Suprapubic skin (tissue), 4 donors: ENCODE data around the gene TMEM181. TPM values are rescaled to one million over a fixed set of nuclear protein-coding genes. Genes with fewer than 3 reads are reported as not detected.

ENCODE experiments used
- DNase-seq, 2 donors: peaks; one replicate each; pipeline ENCODE4 v3.0.0-alpha.2; 2019; ENCODE audit warnings: low spot score in 2 of 2
- H3K27ac ChIP-seq: fragments of 200-600 bp; sonication (generic); one replicate; pipeline ENCODE4 v1.5.1; 2019
- H3K27me3 ChIP-seq: fragments of 200-600 bp; sonication (generic); one replicate; pipeline ENCODE4 v1.5.1; 2019
- H3K36me3 ChIP-seq: fragments of 200-600 bp; sonication (generic); one replicate; pipeline ENCODE4 v1.5.1; 2019
- H3K4me1 ChIP-seq: fragments of 200-600 bp; sonication (generic); one replicate; pipeline ENCODE4 v1.5.1; 2019
- H3K4me3 ChIP-seq: fragments of 200-600 bp; sonication (generic); one replicate; pipeline ENCODE4 v1.5.1; 2019; ENCODE audit warnings: mild to moderate bottlenecking
- H3K9me3 ChIP-seq: fragments of 200-600 bp; sonication (generic); one replicate; pipeline ENCODE4 v1.5.1; 2019
- EP300 ChIP-seq: sonication (generic); formaldehyde crosslinking; IDR thresholded peaks from one replicate; pipeline ENCODE4 v1.6.1; 2017; ENCODE audit warnings: antibody characterized with exemption
- POLR2A ChIP-seq, 2 donors: fragments of 450-650 bp; IDR thresholded peaks; one replicate each; pipeline ENCODE4 v1.6.1; 2017; ENCODE audit warnings: antibody characterized with exemption in 2 of 2, mild to moderate bottlenecking in 2 of 2, moderate library complexity in 2 of 2
- POLR2AphosphoS5 ChIP-seq, 3 donors: sonication (generic); formaldehyde crosslinking; IDR thresholded peaks; one replicate each; pipeline ENCODE4 v1.6.1; 2017; ENCODE audit warnings: antibody characterized with exemption in 3 of 3
- WGBS: methylation state at CpG from one replicate; pipeline ENCODE4 v1.1.5; 2018; 5-methylcytosine and 5-hydroxymethylcytosine counted together
- total RNA-seq, 4 donors: library from RNA; depleted of rRNA; stranded (reverse); fragments of >200 nt; gene quantifications; one replicate each; pipeline ENCODE4 v1.1.0, GENCODE V29; 2016
- TF ChIP-seq, protein P1 (sequence below), 2 donors: fragments of 200-600 bp in 1 of 2; fragments of 450-650 bp in 1 of 2; sonication (generic) in 1 of 2; IDR thresholded peaks; one replicate each; pipeline ENCODE4 v1.5.1; 2016 to 2019; ENCODE audit warnings: antibody characterized with exemption in 2 of 2, mild to moderate bottlenecking in 1 of 2, moderate library complexity in 1 of 2

TMEM181 gene
- total RNA-seq, 4 donors from 2014 or later, result 17.5 to 24.7 (median 21.7) TPM

DNA sequence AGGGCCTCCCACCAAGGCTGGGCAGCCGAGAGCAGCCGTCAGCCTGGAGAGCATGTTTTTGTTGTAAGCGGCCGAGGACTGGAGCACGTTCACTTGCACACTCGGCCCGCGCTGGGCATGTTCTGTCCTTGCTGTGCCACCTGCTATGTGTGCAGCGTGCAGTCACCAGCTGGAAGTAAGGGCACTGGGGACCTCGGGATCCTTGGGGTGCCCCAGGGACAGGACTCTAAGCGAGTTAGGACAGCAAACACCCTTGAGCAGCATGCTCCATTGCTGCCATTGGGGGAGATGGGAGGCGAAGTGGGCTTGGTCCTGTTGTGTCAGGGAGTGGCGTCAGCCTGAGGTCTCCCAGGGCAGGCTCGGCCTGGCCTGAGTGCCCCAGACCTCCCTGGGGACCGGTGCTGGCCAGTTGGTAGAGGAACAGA, 66.0 kb downstream of the TMEM181 start:
- no peak for DNase-seq
- Histone ChIP-seq H3K4me1 (peaks cover 4% of the 10 kb centered on the region), H3K9me3 (no peaks in the 10 kb centered on the region), H3K36me3 (peaks cover 74% of the 10 kb centered on the region), H3K4me3 (no peak overlapping the region), H3K27me3 (no peaks in the 10 kb centered on the region), H3K27ac (no peak overlapping the region)
- TF ChIP-seq POLR2A (IDR thresholded peaks at IDR 0.05) (no peak), EP300 (no peak), POLR2AphosphoS5 (IDR thresholded peaks at IDR 0.05) (no peak)
- TF ChIP-seq, protein P1, sequence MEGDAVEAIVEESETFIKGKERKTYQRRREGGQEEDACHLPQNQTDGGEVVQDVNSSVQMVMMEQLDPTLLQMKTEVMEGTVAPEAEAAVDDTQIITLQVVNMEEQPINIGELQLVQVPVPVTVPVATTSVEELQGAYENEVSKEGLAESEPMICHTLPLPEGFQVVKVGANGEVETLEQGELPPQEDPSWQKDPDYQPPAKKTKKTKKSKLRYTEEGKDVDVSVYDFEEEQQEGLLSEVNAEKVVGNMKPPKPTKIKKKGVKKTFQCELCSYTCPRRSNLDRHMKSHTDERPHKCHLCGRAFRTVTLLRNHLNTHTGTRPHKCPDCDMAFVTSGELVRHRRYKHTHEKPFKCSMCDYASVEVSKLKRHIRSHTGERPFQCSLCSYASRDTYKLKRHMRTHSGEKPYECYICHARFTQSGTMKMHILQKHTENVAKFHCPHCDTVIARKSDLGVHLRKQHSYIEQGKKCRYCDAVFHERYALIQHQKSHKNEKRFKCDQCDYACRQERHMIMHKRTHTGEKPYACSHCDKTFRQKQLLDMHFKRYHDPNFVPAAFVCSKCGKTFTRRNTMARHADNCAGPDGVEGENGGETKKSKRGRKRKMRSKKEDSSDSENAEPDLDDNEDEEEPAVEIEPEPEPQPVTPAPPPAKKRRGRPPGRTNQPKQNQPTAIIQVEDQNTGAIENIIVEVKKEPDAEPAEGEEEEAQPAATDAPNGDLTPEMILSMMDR (IDR thresholded peaks at IDR 0.05), result no peak
- WGBS, result 91% methylated on average over 15 of the region's 15 CpGs

DNA sequence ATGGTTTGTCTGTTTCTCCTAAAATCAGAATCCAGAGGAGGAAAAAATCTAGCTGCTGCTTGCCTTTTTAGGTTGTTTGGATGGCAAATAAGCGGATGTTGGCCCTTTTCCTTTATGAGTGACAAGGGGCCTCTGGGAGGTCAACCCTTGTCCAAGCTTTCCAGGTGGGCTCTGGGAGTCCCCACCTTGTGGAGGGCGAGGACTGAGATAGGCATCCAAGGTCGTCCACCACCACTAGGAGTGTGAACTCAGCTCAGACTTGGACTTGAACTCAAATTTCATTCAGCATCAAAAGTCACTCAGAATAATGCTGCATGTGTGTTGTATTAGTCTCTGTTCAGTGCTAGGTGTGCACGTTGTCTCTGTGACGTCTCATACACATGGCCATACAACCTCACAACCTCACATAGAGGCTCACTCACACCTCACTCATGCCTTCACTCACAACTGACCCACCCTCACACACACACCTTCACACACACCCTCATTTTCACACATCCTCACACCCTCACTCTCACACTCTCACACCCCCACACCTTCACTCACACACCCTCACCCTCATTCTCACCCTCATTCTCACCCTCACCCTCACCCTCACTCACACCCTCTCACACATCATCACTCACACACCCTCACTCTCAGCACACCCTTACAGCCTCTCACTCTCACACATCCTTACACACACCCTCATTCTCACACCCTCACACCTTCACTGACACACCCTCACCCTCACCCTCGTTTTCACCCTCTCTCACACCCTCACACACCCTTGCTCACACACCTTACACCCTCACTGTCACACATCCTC, 66.7 kb downstream of the TMEM181 start:
- DNase-seq, result no peak
- no peak overlapping the region for H3K4me3 ChIP-seq
- H3K27ac ChIP-seq, result no peak overlapping the region
- TF ChIP-seq EP300, result no peak
- TF ChIP-seq, protein P1 (IDR thresholded peaks at IDR 0.05), result no peak
- no peak for TF ChIP-seq POLR2AphosphoS5 (IDR thresholded peaks at IDR 0.05)
- TF ChIP-seq POLR2A (IDR thresholded peaks at IDR 0.05), result no peak
- 83% methylated on average over 6 of the region's 6 CpGs for WGBS
- peaks cover 10% of the 10 kb centered on the region for H3K4me1 ChIP-seq
- H3K27me3 ChIP-seq, result no peaks in the 10 kb centered on the region
- no peaks in the 10 kb centered on the region for H3K9me3 ChIP-seq
- H3K36me3 ChIP-seq, result peaks cover 67% of the 10 kb centered on the region

DNA sequence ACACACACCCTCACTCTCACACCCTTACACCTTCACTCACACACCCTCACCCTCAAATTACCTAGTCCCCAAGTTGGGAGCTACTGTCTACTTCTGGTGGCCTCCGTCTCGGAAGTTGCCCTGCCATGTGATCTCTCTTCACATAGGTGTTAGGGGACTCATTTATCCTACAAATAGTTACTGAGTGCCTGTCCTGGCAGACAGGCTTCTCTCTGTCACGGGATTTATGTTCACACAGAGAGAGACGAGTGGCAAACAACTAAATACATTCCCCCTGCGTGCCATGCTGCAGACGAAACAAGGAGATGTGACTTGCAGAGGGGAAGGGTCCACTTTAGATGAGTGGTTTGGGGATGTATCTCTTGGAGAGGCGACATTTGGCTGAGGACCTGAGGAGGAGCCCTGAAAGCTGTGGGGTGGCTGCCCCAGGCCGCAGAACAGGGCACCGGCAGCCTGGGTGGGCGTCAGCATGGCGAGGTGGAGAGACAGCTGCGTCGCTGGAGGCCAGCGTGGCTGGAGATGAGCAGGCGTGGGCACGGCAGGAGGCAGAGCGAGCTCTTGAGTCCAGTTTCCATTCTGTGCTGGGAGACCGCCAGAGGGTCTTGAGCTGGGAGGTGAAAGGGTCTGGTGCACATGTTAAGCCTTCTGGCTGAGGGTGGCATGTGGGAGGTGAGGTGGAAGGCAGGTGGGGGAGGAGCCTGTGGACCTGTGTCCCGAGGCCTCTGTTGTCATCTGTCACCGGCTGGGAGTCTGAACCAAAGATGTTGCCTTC, 67.5 kb downstream of the TMEM181 start:
- no peaks in the 10 kb centered on the region for H3K9me3 ChIP-seq
- H3K4me1 ChIP-seq, result peaks cover 13% of the 10 kb centered on the region
- no peak overlapping the region for H3K27ac ChIP-seq
- peaks cover 60% of the 10 kb centered on the region for H3K36me3 ChIP-seq
- H3K4me3 ChIP-seq, result no peak overlapping the region
- no peak for TF ChIP-seq EP300
- no peak for TF ChIP-seq POLR2A (IDR thresholded peaks at IDR 0.05)
- TF ChIP-seq, protein P1 (IDR thresholded peaks at IDR 0.05), result no peak
- TF ChIP-seq POLR2AphosphoS5 (IDR thresholded peaks at IDR 0.05), result no peak
- 93% methylated on average over 20 of the region's 20 CpGs for WGBS
- no peak for DNase-seq
- H3K27me3 ChIP-seq, result no peaks in the 10 kb centered on the region

GRCh38 chr6:158627940-158628211, 68.0 kb downstream of the TMEM181 start:
- DNase-seq, result no peak
- H3K36me3 ChIP-seq, result peaks cover 56% of the 10 kb centered on the region
- TF ChIP-seq EP300 (no peak), POLR2A (IDR thresholded peaks at IDR 0.05) (no peak), POLR2AphosphoS5 (IDR thresholded peaks at IDR 0.05) (no peak)
- TF ChIP-seq, protein P1 (IDR thresholded peaks at IDR 0.05), result no peak
- peaks cover 13% of the 10 kb centered on the region for H3K4me1 ChIP-seq
- H3K27me3 ChIP-seq, result no peaks in the 10 kb centered on the region
- 86% methylated on average over 9 of the region's 9 CpGs for WGBS
- H3K27ac ChIP-seq, result no peak overlapping the region
- no peak overlapping the region for H3K4me3 ChIP-seq
- H3K9me3 ChIP-seq, result no peaks in the 10 kb centered on the region

DNA sequence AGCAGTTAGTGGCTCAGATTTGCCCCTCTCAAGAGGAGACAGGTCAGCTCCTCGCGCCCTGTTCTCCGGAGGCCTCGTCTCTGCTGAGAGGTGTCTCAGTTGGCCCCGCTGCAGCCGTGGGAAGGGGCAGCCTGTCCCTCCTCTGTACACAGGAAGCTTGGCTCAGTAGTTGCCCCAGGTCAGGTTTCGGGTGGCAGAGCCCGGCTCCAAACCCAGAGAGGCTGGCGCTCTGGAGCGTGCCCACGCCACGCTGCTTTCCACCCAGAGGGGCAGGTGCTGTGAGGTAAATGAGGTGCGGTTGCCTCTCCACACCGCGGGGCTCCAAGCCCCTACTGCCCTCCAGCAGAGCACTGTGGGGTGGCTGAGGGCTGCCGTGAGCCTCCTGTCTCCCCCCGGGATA, 68.7 kb downstream of the TMEM181 start:
- H3K36me3 ChIP-seq, result peaks cover 60% of the 10 kb centered on the region
- no peak overlapping the region for H3K27ac ChIP-seq
- no peak overlapping the region for H3K4me3 ChIP-seq
- 93% methylated on average over 4 of the region's 17 CpGs for WGBS
- no peak for TF ChIP-seq POLR2AphosphoS5 (IDR thresholded peaks at IDR 0.05)
- no peaks in the 10 kb centered on the region for H3K9me3 ChIP-seq
- no peaks in the 10 kb centered on the region for H3K27me3 ChIP-seq
- no peak for DNase-seq
- H3K4me1 ChIP-seq, result peaks cover 13% of the 10 kb centered on the region
